Occipital lobe (tissue), 2 donors: ENCODE results near the gene SCNN1A. TPM values are rescaled to one million over a fixed set of nuclear protein-coding genes. Genes with fewer than 3 reads are reported as not detected.

Source experiments
- DNase-seq: peaks from one replicate; lab custom pipeline; 2025; lab: John Stamatoyannopoulos, UW
- total RNA-seq: library from RNA; depleted of rRNA; stranded (reverse); fragments of >200 nt; gene quantifications from one replicate; pipeline ENCODE4 v1.2.3, GENCODE V29; 2014

Gene SCNN1A
- total RNA-seq, 1 donor from 2014 or later: not detected

GRCh38 chr12:6384499-6385436, 9.4 kb upstream of the SCNN1A start:
- no peak for DNase-seq

DNA sequence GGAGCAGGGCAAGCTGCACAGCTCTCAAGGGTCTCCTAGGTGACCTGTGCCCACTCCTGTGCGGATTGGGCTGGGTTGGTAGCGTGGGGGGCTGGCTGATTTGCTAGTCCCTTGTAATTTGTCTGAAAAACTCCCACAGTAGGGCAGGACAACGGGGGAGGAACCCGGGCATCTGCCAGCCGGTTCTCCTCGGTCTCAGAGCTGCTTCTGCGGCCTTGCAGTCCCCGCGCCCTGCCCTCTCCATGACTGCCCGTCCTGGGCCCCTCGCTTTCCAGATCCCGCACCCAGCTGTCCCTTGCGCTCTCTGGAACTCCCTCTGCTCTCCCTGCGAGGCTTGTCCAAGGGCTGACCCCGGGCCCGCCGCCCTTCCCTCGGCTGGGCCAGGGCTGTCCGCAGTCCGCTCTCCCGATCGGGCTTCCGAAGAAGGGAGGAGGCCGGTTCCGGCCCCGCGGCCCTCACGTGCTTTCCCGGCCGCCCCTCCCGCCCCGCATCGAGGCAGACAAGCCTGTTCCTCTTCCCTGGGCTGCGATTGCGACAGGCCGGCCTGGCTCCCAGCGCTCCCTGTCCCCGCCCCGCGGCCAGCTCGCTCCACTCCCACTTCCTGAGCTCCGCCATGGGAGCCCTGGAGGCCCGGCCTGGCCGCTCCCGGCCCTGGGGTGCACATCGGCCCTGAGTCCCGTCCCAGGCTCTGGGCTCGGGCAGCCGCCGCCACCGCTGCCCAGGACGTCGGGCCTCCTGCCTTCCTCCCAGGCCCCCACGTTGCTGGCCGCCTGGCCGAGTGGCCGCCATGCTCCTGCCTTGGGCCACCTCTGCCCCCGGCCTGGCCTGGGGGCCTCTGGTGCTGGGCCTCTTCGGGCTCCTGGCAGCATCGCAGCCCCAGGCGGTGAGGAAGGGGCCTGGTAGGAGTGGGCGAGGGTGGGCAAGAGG, 8.5 kb upstream of the SCNN1A start, which contains the start of gene LTBR:
TSS of gene LTBR (plus strand) at position 591 of the 927 bp plus-strand sequence. CDS start at position 788, 197 bp downstream.
- peak; percentile 62 for DNase-seq

GRCh38 chr12:6382982-6383381, 7.6 kb upstream of the SCNN1A start:
- no peak for DNase-seq

- DNase-seq: no peak
Measured at GRCh38 chr12:6382371-6382770, 7.0 kb upstream of the SCNN1A start.

GRCh38 chr12:6380141-6381121, 5.1 kb upstream of the SCNN1A start:
- no peak for DNase-seq

DNA sequence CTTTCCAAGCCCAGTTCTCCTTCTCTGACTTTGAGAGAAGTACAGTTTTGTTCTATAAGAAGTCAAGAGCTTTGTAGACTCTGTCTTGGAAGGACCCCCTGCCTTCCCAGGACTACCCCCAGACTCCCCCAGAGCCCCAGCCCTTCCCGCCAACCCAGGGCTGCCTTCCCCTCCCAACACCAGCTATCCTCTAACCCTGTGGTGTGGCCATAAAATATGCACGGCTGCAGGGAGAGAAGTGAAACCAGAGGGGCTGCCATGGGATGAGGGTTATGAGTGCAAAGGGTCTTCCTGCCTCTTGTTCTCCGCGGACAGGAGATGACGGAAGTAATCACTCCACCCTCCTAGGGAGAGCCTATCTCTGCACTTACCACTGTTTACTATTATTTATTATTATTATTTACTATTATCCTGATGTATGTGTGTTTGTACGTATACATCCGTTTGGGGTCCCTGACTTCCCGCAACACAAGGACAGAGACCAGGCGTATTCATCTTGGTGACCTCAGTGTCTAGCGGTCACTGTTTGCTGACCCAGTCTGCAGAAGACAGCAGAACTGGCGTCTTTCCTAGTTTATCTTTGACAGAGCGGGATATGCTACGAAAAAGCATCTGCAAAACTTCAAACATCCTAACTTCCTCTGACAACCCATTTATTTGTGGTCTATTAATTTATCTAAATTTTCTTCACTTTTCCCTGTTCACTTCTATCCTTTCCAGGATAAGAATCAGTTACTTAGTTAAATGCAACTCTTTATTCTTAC, 3.5 kb upstream of the SCNN1A start:
- no peak for DNase-seq

- DNase-seq: no peak
Measured at GRCh38 chr12:6377667-6377994, 2.3 kb upstream of the SCNN1A start.

DNA sequence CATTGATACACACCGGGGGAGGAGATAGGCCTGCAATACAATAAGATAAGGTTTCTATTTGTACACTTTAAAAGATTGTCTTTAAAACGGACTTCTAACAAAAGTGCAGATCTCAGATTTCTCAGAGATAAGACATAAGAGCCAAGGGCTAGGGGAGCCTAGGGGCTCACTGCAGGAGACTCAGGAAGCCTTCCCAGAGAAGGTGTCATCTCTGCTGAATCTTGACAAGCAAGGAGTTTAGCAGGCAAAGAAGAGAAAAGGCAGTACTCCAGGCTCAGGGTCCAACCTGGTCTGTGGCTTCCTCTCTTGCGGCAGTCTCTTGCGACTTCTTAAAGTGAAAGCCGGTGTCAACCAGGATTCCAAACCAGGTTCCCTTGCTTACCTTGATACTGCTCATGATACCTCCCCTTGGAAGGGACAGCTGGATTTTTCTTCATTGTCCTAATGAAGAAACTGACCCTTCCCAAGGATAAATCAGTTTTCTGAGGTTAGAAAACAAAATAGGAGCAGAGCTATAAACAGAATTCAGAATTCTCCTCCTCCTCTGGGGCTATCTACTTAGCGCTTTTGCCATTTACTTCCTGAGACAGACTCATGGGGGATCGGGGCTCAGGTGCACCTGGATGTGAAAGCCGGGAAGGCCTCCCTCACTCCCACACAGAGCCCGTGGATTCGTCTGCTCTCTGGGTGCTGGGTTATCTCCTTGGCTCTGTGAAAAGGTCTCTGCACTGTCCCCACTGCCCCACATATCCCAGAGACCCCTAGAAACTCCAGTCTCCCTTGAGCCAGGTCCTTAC, 1.7 kb upstream of the SCNN1A start:
- no peak for DNase-seq

DNA sequence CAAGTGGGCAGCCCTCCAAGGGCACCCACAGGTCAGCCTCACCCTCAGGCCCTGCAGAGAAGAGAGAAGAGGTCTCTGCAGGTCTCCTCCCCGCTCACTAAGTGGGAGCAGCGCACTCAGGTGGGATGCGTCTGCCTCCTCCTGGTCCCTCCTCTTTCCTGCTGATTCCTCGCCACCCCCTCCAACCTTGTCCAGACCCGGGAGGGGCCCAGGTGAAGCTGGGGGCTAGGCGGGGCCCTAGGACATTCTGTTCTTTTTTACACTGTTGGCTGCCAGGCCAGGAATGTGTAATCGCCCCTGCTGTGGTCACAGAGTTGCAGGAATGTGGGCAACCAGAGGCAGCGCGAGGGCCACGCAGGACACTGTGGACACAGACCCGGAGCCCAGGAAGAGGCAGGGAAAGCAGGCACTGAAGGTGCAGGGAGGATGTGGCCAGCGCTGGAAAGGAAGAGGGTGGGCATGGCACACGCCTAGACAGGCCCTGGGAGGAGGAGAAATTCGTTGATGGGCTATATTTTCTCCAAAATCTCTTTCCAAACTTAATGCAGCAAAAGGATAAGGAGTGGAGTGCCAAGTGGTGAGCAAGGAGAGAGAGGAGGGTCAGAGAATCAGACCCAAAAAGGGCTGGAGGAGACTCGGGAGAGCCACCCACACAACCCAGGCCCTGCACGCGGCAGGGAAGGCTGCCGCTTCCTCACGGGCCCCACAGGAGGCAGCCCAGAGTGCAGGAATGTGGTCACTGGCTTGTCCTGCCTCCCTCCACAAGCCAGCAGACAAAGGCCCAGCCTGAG, 911 bp upstream of the SCNN1A start:
- DNase-seq: no peak

GRCh38 chr12:6374786-6375160, 590 bp downstream of the SCNN1A start:
- DNase-seq: no peak

GRCh38 chr12:6374028-6374785, 1.2 kb downstream of the SCNN1A start:
- no peak for DNase-seq

DNA sequence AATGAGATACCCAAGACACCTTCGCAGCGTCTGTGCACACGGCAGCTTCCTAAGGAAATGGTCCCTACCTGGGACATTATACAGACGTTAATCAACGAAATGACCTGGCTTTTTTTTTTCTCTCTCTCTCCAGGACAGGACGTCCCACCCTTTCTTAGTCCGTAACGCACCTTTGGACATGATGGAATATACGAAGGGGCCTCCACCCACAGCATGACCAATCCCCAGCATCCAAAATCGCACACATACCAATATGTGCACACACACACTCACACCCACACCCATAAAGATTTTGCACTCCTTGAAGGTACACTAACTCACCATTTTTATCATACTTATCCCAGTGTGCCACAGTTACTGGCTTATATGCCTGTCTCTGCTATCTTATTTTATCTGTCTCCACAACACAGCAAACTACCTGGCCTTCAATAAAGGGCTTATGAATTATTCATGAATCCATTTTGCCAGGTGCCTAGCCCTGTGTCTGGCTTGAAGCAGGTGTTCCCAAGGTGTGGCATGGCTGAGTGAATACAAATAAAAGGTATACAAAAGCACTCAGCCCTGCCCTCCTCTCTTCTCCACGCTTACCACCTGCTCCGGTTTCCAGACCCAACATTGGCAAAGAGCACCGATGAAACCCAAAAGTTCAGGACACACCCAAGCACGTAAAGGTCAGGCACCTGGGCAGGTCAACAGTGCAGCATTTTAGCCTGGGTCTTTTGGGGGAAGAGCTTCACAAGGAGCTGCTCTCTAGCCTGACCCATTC, 2.2 kb downstream of the SCNN1A start:
- no peak for DNase-seq

DNA sequence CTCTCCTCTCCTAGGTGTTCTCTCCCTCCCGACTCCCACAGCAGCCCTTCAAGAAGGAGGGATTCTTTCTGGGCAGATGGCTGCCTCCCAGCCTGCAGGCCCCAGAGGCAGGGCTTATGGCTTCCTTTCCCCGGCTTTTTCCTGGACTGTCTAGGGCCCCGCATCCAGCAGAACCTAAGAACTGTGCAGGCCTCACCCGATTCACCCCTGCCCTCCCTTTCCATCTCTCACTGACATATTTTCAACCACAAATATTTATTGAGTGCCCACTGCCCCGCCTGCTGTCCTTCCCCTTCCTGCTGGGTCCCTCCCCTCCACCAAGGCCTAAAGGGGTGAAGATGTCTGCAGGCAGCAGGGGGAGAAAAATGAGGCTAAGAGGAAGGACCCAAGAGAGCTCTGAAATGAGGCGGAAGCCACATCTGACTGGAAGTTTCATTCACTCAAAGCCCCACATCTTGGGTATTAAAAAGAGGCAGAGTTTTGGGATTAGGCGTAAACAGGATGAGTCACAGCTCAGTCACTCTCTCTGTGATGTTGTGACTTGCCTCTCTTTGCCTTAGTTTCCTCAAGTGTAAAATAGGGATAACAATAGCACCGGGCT, 2.9 kb downstream of the SCNN1A start:
- DNase-seq: no peak

GRCh38 chr12:6370994-6371754, 4.2 kb downstream of the SCNN1A start:
- no peak for DNase-seq

GRCh38 chr12:6370576-6370935, 4.8 kb downstream of the SCNN1A start:
- DNase-seq: no peak
